Liver (tissue), 3 donors: ENCODE measurements around the gene FGD4.

Experiments used
- EGR1 ChIP-seq, 2 donors: IDR thresholded peaks; 2 replicates each; pipeline ENCODE4 v1.6.1; 2016 to 2018; ENCODE audit warnings: antibody characterized with exemption in 2 of 2, low read depth in 2 of 2
- FOXA1 ChIP-seq: IDR thresholded peaks from 2 replicates; pipeline ENCODE4 v1.6.1; 2016; ENCODE audit warnings: antibody characterized with exemption
- FOXA2 ChIP-seq: IDR thresholded peaks from 2 replicates; pipeline ENCODE4 v1.6.1; 2016; ENCODE audit warnings: antibody characterized with exemption
- GABPA ChIP-seq, 2 donors: IDR thresholded peaks in 1 of 2; conservative IDR thresholded peaks in 1 of 2; 2 replicates each; pipeline ENCODE4 v1.6.1; 2016; ENCODE audit warnings: antibody characterized with exemption in 2 of 2, mild to moderate bottlenecking in 1 of 2, moderate library complexity in 1 of 2
- JUND ChIP-seq, 2 donors: IDR thresholded peaks; 2 replicates each; pipeline ENCODE4 v1.6.1; 2016; ENCODE audit warnings: antibody characterized with exemption in 2 of 2
- RAD21 ChIP-seq, 2 donors: IDR thresholded peaks; 2 replicates each; pipeline ENCODE4 v1.6.1; 2016; ENCODE audit warnings: antibody characterized with exemption in 2 of 2, mild to moderate bottlenecking in 2 of 2
- RXRA ChIP-seq, 2 donors: IDR thresholded peaks; 2 replicates each; pipeline ENCODE4 v1.6.1; 2017 to 2018; ENCODE audit warnings: antibody characterized with exemption in 2 of 2, mild to moderate bottlenecking in 1 of 2
- SP1 ChIP-seq: IDR thresholded peaks from 2 replicates; pipeline ENCODE4 v1.6.1; 2018; ENCODE audit warnings: antibody characterized with exemption, mild to moderate bottlenecking
- TF ChIP-seq, protein P1 (sequence below): fragments of 150-350 bp; IDR thresholded peaks from 2 replicates; pipeline ENCODE4 v1.5.1; 2017; ENCODE audit warnings: improper control_type of control experiment, low read depth, low read length; ENCODE audit not compliant: missing input control
- TF ChIP-seq, protein P2 (sequence below): IDR thresholded peaks from 2 replicates; pipeline ENCODE4 v1.6.1; 2016; ENCODE audit warnings: antibody characterized with exemption
- TF ChIP-seq, protein P3 (sequence below): IDR thresholded peaks from 2 replicates; pipeline ENCODE4 v1.6.1; 2016; ENCODE audit warnings: antibody characterized with exemption
- TF ChIP-seq, protein P4 (sequence below): IDR thresholded peaks from 2 replicates; pipeline ENCODE4 v1.6.1; 2016; ENCODE audit warnings: antibody characterized with exemption
- TF ChIP-seq, protein P5 (sequence below): IDR thresholded peaks from 2 replicates; pipeline ENCODE4 v1.6.1; 2016; ENCODE audit warnings: antibody characterized with exemption, mild to moderate bottlenecking
- donor health status: healthy.
- donor health status: healthy.

DNA sequence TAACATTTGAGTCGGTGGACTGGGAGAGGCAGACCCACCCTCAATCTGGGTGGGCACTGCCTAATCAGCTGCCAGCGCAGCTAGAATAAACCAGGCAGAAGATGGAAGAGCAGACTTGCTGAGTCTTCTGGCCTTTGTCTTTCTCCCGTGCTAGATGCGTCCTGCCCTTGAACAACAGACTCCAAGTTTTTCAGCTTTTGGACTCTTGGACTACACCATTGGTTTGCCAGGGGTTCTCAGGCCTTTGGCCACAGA, 252.5 kb downstream of the FGD4 start:
- TF ChIP-seq, protein P1, sequence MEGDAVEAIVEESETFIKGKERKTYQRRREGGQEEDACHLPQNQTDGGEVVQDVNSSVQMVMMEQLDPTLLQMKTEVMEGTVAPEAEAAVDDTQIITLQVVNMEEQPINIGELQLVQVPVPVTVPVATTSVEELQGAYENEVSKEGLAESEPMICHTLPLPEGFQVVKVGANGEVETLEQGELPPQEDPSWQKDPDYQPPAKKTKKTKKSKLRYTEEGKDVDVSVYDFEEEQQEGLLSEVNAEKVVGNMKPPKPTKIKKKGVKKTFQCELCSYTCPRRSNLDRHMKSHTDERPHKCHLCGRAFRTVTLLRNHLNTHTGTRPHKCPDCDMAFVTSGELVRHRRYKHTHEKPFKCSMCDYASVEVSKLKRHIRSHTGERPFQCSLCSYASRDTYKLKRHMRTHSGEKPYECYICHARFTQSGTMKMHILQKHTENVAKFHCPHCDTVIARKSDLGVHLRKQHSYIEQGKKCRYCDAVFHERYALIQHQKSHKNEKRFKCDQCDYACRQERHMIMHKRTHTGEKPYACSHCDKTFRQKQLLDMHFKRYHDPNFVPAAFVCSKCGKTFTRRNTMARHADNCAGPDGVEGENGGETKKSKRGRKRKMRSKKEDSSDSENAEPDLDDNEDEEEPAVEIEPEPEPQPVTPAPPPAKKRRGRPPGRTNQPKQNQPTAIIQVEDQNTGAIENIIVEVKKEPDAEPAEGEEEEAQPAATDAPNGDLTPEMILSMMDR = no peak
- TF ChIP-seq, protein P2, sequence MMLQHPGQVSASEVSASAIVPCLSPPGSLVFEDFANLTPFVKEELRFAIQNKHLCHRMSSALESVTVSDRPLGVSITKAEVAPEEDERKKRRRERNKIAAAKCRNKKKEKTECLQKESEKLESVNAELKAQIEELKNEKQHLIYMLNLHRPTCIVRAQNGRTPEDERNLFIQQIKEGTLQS = no peak
- TF ChIP-seq RAD21 (IDR thresholded peaks at IDR 0.05) = no peak
- TF ChIP-seq SP1 = no peak
- TF ChIP-seq, protein P3, sequence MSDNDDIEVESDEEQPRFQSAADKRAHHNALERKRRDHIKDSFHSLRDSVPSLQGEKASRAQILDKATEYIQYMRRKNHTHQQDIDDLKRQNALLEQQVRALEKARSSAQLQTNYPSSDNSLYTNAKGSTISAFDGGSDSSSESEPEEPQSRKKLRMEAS = no peak
- no peak for TF ChIP-seq FOXA2
- no peak for TF ChIP-seq RXRA (IDR thresholded peaks at IDR 0.05)
- no peak for TF ChIP-seq EGR1 (IDR thresholded peaks at IDR 0.05; ENCODE audit: low read depth in 2 of 2)
- TF ChIP-seq, protein P4, sequence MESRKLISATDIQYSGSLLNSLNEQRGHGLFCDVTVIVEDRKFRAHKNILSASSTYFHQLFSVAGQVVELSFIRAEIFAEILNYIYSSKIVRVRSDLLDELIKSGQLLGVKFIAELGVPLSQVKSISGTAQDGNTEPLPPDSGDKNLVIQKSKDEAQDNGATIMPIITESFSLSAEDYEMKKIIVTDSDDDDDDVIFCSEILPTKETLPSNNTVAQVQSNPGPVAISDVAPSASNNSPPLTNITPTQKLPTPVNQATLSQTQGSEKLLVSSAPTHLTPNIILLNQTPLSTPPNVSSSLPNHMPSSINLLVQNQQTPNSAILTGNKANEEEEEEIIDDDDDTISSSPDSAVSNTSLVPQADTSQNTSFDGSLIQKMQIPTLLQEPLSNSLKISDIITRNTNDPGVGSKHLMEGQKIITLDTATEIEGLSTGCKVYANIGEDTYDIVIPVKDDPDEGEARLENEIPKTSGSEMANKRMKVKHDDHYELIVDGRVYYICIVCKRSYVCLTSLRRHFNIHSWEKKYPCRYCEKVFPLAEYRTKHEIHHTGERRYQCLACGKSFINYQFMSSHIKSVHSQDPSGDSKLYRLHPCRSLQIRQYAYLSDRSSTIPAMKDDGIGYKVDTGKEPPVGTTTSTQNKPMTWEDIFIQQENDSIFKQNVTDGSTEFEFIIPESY = no peak
- TF ChIP-seq GABPA (IDR thresholded peaks at IDR 0.05 in 1 of 2, conservative IDR thresholded peaks at IDR 0.05 in 1 of 2) = no peak
- no peak for TF ChIP-seq FOXA1
- TF ChIP-seq JUND (IDR thresholded peaks at IDR 0.05) = no peak
- TF ChIP-seq, protein P5, sequence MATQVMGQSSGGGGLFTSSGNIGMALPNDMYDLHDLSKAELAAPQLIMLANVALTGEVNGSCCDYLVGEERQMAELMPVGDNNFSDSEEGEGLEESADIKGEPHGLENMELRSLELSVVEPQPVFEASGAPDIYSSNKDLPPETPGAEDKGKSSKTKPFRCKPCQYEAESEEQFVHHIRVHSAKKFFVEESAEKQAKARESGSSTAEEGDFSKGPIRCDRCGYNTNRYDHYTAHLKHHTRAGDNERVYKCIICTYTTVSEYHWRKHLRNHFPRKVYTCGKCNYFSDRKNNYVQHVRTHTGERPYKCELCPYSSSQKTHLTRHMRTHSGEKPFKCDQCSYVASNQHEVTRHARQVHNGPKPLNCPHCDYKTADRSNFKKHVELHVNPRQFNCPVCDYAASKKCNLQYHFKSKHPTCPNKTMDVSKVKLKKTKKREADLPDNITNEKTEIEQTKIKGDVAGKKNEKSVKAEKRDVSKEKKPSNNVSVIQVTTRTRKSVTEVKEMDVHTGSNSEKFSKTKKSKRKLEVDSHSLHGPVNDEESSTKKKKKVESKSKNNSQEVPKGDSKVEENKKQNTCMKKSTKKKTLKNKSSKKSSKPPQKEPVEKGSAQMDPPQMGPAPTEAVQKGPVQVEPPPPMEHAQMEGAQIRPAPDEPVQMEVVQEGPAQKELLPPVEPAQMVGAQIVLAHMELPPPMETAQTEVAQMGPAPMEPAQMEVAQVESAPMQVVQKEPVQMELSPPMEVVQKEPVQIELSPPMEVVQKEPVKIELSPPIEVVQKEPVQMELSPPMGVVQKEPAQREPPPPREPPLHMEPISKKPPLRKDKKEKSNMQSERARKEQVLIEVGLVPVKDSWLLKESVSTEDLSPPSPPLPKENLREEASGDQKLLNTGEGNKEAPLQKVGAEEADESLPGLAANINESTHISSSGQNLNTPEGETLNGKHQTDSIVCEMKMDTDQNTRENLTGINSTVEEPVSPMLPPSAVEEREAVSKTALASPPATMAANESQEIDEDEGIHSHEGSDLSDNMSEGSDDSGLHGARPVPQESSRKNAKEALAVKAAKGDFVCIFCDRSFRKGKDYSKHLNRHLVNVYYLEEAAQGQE = no peak
